GM12874 (cell line): ENCODE measurements around the gene ATXN3L.

ENCODE experiments used
- TF ChIP-seq, protein P1 (sequence below): IDR thresholded peaks from 2 replicates; pipeline ENCODE4 v1.5.1; 2011; ENCODE audit warnings: low read depth, mild to moderate bottlenecking, control low read depth, low read length, moderate library complexity; ENCODE audit not compliant: insufficient read depth

The ATXN3L gene

DNA sequence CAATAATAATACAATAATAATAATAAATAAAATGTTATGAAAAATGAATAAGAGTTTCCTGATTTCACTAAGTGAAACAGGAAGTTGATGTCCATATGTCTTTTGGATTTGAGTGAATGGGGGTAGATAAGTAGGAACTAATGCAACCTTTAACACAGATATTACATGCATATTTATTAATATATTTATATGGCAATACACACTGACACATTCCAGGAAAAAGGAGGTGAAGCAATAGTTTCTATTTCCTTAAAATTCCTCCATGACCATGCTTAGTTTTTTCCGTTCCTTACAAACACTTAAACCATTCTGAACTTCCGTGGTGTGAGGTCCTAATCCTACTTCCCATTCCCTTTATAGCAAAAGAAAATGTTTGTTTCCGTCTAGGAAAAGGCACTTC, 48.3 kb downstream of the ATXN3L start:
- TF ChIP-seq, protein P1, sequence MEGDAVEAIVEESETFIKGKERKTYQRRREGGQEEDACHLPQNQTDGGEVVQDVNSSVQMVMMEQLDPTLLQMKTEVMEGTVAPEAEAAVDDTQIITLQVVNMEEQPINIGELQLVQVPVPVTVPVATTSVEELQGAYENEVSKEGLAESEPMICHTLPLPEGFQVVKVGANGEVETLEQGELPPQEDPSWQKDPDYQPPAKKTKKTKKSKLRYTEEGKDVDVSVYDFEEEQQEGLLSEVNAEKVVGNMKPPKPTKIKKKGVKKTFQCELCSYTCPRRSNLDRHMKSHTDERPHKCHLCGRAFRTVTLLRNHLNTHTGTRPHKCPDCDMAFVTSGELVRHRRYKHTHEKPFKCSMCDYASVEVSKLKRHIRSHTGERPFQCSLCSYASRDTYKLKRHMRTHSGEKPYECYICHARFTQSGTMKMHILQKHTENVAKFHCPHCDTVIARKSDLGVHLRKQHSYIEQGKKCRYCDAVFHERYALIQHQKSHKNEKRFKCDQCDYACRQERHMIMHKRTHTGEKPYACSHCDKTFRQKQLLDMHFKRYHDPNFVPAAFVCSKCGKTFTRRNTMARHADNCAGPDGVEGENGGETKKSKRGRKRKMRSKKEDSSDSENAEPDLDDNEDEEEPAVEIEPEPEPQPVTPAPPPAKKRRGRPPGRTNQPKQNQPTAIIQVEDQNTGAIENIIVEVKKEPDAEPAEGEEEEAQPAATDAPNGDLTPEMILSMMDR = no peak

DNA sequence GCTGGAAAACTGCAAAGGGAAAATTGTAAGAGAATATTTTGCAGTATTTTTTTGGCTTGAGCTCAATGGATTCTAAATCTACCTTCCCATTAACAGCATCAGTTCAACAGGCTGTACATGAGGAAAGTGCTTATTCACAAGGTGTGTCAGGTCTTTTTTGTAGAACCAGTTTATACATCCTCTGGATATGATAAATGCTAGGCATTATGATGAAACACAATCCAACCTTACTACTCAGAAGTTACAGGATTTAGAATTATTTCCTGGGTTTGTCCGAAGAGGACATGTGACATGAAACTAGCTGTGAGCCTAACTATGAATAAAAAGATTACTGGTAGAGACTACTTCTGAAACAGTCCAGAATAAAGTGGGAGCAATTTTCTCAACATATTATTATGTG, 49.5 kb downstream of the ATXN3L start:
- TF ChIP-seq, protein P1 = no peak

- TF ChIP-seq, protein P1 = no peak
Observed at GRCh38 chrX:13268874-13269273, 51.0 kb downstream of the ATXN3L start.
